ENCODE measurements around the gene URB2.
"Not testable (repeated sequence)": the region's sequence is repeated elsewhere in the genome, so short reads cannot be mapped to it uniquely, and the experiment has no call there.

The URB2 gene

DNA sequence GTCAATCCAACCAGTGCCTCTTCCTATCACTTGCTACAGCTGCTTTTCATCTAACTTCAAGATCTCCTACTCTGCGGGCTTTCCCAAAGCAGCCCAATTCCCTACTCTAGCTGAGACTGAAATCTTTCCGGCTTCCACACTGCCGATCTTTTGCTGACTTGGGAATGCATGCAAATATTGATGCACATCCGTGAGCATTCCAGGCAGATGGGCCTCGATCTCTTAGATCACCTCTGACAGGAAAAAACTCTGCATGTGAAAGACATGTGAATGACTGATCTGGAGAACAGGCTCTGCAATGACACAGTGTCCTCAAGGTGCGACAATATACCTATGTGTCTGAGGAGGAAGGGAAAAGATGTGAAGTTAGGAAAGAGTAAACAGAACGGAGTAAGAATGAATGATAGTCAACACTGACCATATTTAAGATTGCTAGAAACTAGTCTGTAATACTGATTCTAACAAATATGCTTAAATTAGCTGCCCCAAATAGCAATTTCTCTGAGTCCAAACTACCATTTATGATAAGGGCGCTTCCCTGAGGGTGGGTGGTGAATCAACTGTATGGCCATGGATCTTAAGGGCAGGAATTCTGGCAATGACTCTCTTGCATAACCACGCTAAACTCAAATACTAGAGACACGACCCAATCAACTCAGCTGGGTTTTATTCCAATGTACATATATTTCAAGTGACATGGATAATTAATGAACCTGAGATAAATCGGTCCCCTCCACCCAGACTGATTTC lies 8.5 kb upstream of the URB2 start:
- no peak for DNase-seq

DNA sequence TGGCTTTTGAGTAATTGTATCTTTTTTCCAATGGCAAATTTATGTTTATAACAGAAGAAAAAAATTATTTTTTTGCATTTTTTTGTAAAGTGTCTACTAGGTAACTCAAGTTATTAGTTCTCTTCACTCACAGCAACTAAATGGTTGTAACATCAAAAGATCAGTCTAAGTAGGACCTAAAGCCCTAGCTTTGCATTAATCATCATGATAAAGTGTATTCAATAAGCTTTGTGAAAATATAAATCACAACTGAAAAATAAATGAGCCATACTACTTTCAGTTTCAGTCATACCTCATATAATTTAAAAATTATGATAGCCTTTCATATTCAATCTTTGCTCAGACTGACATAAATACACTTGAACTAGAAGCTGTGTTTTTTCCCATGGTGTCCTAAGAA lies 7.0 kb upstream of the URB2 start:
- DNase-seq = no peak

DNA sequence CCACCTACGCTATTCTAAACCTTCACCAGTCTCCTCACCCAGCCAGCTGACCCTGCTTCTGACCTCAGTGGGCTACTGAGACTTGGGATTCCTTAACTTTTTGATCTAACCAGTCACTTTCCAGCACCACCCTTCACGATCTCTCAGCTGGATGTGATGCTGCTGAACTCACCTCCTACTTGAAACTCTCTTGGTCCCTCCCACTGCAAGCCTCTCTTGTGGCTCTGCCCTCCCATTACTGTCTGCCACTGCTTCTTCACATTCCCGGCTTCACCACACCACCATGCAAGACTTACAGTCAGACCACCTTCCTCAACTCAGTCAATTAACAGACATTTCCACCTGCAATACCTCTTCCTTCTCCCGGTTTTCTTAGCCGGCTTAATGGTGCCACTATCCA lies 6.4 kb upstream of the URB2 start:
- no peak for DNase-seq

DNA sequence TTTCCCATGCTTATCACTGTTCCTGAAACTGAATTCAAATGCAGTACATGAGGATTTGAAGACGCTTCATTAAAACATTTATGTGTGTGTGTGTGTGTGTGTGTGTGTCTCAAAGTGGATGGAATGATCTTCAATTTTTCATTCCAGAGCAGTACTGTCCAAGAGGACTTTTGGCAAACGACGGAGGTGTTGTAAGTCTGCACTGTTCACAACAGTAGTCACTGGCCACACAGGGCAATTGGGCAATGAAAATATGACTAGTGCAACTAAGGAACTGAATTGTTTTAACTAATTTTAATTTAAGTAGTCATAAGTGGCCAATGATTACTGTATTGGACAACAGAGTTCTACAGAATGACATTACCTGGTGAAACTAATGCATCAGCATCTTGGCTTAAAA lies 5.2 kb upstream of the URB2 start:
- no peak for DNase-seq

DNA sequence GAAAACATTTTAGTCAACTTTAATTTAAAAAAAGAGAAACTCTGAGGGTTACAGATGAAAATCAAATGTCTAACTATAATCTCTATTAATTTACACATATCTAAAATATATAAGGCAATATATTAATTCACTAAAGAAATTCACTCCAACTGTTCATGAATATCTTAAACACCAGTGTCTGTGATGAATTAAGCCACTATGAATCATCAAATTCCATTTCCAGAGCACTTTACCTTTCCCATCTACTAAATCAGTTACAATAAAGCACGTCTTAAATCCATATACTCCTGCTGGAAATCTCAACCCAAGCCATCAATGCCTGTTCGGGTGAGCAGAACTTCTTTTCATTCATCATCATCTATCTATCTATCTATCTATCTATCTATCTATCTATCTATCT lies 4.4 kb upstream of the URB2 start:
- no peak for DNase-seq

DNA sequence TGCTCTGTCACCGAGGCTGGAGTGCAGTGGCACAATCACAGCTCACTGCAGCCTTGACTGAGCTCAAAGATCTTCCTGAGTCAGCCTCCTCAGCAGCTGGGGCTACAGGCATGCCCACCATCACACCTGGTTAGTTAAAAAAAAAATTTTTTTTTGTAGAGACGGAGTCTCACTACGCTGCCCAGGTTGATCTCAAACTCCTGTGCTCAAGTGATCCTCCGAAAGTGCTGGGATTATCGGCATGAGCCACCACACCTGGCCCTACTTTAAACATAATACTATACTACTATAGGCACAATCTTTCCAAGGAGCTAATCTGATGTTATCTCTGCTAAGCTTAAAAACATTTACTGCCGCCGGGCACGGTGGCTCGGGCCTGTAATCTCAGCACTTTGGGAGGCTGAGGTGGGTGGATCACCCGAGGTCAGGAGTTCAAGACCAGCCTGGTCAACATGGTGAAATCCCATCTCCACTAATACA lies 3.4 kb upstream of the URB2 start:
- DNase-seq = not testable (repeated sequence)

DNA sequence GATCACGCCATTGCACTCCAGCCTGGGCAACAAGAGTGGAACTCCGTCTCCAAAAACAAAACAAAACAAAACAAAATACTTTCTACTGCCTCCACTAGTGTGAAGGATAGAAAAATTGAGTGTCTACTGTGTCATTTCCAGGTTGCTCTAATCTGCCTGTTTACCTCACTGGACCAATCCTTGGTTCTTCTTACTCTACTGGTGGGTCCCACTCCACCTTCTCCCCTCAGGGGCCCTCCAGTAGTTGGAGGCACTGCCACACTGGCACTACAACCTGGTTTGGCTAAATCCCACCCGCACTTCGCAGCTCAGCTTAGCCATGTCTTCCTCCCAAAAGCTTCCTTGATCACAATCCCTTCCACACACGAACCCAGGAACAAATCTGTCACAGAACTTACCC lies 2.8 kb upstream of the URB2 start:
- no peak for DNase-seq

DNA sequence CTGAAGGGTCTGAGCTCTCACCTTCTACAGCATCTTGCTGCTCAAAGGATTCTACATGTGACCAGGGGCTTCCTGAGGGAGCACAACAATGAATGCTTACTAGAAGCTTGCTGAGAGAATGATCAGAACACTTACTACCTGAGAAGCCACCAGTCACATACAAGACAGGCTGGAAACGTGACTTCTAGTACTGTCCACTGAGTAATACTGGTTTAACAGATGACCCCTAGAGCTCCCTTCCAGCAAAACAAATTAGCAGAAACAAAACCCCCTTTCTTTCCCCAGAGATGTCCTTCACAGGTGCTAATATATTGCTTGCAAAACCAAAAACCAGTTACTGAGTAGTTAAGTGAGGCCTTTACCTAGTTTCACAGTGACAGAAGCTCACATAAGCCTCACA lies 2.2 kb upstream of the URB2 start:
- DNase-seq = no peak

DNA sequence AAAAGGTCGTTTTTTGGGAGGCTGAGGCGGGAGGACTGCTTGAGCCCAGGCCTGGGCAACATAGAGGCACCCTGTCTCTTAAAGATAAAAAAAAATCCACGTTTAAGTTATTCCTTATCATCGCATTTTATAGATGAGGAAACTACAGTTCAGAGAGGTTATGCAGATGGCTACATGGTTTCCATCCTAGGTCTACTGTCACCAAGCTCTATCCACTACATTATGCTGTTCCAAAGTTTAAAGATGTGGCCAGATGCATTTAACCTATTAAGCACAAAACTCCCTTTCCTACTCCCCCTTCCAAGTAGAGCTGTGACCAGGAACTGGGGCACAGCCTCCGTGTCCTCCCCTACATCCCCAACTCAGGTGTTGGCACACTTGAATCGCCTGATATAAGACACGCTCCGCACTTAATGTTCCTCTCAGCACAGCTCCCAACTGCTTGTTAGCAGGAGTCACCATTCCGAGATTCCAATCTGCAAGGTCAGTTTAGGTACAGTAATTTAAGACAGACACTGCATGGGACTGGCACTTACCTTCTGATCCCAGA lies 1.5 kb upstream of the URB2 start:
- DNase-seq = no peak

DNA sequence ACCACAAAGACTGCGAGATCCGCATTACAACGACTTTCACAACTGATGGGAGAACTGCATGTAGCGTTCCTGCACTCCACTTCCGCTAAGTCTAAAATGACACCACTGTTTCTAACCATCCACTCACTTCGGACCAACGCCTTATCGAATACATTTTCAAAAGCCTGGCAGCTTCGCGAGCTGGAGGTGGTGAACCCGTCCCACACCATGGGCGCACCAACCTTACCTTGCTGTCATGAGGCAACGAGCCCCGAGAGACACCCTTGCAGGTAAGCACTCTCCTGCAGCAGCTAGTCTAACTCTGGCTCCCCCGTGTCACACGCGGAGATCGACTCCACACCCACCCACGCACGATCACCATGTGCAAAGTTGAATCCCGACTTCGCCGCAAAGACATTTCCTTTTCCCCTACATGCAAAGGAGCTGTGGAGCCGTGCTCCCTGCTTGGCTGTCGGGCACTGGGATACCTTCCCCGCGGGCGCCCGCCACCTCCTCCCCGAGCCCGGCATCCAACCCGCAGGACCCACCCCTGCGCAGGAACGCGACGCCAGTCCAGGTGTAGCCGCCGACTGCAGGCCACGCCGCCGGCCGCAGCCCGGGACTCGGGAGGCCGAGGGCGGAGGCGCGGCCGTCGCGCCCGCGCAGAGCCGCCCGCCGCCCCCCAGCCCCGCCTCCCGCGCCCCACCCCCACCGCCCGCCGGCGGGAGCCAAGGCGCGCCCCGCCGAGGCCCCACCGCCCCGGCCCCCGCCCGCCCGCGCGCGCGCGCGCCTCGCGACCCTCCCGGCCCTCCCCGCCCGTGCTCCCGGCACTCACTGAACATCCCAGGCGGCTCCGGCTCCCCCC lies 754 bp upstream of the URB2 start:
- peak; percentile 39 for DNase-seq

DNA sequence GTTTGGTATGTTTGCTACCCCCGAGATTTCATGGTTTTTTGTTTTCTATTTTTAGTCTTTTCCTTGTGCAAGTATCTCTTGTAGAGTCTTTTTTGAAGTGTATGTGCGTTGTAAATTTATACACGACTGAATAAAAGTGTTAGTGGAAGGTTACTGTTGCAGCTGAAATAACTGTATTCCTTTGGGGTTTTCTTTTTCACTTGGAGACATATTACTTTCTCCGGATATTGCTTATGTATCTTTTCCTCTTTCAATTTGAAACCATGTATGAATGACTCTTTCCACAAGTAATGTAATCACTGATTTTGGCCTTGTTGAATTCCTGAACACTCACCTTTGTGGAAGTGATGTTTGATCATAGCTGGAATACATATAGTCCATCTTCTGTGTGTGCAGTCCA lies 956 bp downstream of the URB2 start:
- no peak for DNase-seq

DNA sequence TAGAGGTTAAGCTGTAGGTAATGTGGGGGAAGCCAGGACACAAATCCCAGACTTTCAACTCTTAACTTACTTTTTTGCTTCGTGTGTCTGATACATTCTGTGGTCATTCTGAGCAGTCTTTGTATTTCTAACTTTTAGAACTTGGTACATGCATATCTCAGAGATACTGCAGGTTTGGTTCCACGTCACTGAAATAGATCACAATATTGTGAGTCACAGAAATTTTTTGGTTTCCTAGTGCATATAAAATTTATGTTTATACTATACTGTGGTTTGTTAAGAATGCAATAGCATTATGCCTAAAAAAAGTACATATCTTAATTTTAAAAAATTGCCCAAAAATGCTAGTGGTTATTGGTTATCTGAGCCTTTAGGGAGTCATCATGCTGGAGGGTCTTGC lies 3.2 kb downstream of the URB2 start:
- DNase-seq = no peak

DNA sequence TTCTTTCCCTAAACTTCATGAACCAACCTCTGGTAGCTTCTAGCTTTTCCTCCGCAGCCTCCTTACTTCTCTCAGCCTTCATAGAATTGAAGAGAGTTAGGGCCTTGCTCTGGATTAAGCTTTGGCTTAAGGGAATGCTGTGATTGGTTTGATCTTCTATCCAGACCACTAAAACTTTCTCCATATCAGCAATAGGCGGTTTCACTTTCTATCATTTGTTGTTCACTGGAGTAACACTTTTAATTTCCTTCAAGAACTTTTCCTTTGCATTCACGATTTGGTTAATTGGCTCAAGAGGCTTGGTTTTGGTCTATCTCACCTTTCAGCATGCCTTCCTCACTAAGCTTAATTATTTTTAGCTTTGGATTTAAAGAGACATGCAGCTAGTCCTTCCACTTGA lies 5.1 kb downstream of the URB2 start:
- DNase-seq = no peak

DNA sequence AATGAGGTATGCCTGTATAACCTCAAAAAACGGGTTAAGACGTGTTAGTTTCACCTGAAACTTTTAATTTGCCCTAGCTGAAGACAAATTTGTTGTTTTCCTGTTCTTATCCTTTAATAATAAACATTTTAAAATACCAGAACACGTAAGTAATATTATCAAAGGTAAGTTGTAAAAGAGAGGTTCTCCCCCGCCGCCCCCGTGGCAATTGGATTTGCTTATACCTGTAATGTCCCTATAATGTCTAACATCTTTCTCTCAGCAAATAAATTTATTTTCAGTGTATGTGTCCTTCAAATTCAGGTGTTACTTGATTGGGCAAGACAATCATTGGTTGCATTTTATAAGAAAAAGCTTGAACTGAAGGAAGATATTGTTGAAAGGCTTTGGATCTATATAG lies 5.9 kb downstream of the URB2 start:
- DNase-seq = no peak

DNA sequence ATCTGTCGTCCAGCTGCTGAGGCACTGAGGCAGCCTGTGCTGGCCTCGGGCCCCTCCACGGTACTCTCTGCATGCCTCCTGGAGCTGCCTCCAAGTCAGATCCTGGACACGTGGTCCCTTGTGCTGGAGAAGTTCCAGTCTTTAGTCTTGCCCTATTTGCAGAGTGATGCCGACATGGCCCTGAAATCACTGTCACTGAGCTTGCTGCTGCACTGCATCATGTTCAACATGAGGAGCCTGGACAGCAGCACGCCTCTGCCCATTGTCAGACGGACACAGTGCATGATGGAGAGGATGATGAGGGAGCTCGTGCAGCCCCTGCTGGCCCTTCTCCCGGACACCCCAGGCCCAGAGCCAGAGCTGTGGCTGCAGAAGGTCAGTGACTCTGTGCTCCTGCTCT lies 10.0 kb downstream of the URB2 start:
- no peak for DNase-seq

DNA sequence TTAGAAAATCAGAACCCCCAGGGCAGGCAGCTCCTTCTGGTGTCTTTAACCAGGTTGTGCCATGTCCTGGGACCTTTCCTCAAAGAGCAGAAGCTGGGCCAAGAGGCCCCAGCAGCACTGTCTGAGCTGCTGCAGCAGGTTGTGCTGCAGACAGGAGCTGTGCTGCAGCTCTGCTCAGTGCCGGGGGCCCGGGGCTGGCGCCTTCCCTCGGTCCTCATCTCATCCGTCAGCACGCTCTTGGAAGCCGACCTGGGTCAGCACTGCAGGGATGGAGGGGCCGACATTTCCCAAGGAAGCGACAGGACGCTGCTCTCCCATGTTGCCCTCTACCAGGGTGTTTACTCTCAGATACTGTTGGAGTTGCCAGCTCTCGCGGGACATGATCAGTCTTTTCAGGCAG lies 11.7 kb downstream of the URB2 start:
- no peak for DNase-seq

DNA sequence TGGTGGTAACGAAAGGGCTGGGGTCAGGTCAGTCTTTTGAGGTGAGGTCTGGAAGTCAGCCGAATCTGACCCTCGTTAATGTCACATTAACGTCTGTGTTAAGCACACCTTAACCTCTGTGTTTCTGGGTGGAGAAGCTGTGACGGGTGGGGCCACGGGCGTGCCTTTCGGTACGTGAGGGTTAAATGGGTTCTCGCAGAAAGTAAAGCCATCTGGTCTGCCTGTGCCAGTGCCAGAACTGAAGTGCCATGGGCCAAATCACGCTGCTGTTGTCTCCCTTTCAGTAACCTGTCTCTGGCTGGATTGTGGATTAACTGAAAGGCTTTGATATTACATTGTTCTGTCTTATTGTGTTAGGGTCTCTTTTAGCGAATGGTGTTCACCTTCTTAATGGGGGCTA lies 14.4 kb downstream of the URB2 start:
- DNase-seq = no peak

DNA sequence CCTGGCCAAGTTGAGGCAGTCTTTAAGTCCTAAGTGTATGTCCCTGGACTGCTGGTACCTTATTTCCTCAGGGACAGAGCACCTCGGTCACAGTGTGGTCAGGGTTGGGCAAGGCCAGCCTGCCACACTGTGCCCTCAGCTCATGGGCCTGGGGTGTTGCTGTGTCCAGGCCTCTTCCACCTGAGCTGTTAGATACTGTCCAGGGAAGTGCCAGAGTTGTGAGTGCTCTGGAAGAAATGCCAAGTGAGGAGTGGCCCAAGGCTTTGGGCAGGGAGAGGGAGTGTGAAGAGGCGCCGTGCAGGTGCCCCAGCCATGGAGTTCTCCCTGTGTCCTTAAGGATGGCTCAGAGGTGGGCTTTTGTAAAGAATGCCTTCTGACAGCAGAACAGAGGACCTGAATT lies 15.3 kb downstream of the URB2 start:
- DNase-seq = no peak

DNA sequence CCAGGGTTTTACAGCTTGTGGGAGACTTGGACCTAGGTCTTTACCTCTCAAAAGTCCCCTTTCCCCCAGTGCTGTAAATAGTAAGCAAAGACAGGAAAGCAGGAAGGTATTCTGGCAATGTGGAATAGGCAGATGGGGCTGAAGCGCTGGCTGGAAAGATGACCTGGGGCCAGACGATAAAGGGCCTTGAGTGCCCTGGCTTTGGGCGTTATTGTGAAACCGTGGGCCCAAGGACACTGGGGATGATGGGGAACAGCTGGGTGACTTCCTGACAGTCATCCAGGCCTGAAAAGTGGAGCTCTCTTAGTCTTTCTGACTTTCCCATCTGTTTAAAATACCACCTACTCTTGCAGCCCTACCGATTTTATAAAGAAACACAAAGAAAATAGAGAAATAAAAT lies 16.3 kb downstream of the URB2 start:
- no peak for DNase-seq

DNA sequence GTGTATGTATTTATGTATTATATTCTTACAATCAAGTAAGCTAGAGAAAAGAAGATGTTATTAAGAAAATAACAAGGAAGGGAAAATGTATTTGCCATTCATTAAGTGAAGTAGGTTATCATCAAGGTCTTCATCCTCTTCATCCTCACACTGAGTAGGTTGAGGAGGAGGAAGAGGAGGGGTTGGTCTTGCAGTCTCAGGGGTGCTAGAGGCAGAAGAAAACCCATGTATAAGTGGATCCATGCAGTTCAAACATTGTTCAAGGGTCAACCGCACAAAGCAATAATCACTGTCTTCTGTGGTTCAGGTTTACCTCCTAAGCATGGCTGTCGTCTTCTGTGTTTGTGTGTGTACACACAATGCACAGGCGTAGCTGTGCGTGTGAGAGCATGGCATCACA lies 16.9 kb downstream of the URB2 start:
- no peak for DNase-seq

DNA sequence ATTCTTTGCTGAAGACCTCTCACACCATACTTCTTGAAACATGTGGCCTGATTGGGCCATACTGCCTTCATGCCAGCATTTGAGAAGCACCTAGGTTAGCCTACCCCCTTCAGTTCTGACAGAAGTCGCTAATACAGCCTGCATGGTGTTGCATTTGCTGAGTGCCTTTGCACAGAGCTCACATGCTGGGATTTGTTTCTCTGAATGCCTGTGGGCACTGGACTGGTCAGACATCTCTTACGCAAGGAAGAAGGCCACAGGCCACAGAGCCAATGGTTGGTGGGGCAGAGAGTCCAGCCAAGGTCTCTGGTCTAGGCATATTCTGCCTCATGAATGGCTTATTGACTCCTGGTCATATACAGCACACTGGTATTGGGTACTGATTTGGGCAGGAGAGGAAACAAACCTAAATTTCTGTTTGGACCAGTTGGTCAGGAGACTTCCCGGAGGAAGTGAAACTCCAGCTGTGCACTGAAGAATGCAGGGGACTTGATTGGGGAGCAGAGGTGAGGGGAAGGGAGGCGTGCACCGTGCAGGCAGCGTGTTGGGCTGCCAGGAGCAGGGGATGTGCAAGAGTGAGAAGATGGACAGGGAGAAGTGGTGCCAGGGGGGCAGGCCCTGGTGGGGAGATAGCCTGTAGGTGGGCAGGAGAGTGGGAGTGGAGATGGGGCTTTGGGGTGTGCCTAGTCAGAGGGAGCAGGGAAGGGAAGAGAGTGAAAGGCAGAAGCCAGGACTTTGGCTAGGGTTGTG lies 18.1 kb downstream of the URB2 start:
- no peak for DNase-seq

DNA sequence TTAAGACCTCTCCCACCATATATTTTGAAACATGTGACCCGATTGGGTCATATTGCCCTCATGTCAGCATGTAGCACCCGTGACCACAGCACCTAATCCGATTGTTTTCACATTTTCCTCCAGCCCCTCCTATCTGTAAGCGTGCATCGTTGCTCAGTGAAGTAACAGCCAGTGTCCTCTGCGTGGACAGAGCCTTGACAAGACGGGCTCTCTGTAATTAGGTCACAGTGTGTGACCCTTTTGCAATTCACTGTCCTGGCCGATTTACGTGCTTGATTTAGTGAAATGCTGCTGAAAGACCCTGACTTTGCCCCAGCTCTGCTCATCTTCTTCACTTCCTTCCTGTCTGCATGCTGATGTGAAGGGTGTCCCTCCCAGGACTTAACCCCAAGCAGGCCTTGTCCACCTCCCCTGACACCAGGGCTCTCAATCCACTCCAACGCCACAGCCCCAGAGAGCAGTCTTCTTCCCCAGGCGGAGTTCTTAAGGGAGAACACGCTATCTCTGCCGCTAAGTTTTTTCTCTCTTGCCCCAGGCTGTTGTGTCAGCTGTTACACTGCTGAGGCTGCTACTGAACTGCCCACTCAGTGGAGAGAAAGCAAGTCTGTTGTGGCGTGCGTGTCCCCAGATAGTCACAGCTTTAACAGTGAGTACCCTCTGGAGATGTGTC lies 19.4 kb downstream of the URB2 start:
- no peak for DNase-seq

DNA sequence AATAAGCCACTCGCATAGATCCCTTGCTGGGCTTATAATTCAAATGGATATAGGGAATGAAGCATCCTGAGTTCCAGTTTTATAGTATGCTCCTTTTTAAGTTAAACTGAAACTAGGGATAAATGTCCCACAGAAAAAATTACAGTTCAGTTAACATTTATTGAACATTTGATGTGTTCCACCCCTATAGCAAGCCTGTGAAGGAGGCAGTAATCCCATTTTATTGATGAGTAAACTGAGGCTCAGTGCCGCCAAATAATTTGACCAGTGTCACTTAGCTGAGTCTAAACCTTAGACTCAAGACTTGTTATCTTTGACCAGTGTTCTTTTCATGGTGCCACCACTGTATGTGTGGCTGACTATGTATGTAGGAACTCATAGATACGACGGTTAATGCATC lies 22.4 kb downstream of the URB2 start:
- DNase-seq = no peak
